OCI-LY1 (cell line): ENCODE measurements around the gene B3GAT1.

Source experiments
- EZH2 ChIP-seq: fragments of 200-600 bp; sonication (generic), shearing (Covaris generic); IDR thresholded peaks from 2 replicates; pipeline ENCODE4 v1.8.0; 2017; ENCODE audit warnings: borderline replicate concordance, mixed run types, mild to moderate bottlenecking, antibody characterized with exemption, low read length, moderate library complexity, mixed read lengths
- TF ChIP-seq, protein P1 (sequence below): fragments of 200-600 bp; sonication (generic), shearing (Covaris generic); IDR thresholded peaks from 2 replicates; pipeline ENCODE4 v1.5.1; 2017; ENCODE audit warnings: mild to moderate bottlenecking, antibody characterized with exemption, low read length, moderate library complexity, mixed read lengths

DNA sequence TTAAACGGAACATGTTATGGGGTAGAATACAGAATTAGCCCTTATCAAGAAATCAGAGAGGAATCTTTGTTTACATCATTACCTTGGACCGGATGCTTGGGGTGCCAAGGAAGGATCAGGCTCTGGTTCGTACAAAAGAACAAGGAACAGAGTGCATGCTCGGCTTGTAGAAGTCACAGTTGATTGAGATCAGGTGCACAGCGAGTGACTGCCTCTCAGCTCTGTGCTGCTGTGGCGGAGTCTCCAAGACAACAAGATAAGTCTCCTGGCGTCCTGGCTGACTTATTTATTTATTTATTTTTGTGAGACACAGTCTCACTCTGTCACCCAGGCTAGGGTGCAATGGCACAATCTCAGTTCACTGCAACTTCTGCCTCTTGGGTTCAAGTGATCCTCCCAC, 48.5 kb downstream of the B3GAT1 start:
- TF ChIP-seq, protein P1, sequence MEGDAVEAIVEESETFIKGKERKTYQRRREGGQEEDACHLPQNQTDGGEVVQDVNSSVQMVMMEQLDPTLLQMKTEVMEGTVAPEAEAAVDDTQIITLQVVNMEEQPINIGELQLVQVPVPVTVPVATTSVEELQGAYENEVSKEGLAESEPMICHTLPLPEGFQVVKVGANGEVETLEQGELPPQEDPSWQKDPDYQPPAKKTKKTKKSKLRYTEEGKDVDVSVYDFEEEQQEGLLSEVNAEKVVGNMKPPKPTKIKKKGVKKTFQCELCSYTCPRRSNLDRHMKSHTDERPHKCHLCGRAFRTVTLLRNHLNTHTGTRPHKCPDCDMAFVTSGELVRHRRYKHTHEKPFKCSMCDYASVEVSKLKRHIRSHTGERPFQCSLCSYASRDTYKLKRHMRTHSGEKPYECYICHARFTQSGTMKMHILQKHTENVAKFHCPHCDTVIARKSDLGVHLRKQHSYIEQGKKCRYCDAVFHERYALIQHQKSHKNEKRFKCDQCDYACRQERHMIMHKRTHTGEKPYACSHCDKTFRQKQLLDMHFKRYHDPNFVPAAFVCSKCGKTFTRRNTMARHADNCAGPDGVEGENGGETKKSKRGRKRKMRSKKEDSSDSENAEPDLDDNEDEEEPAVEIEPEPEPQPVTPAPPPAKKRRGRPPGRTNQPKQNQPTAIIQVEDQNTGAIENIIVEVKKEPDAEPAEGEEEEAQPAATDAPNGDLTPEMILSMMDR = no peak
- TF ChIP-seq EZH2 = no peak
